Panc1 (cell line): Measurements from ENCODE around the gene DAZAP1. TPM values are rescaled to one million over a fixed set of nuclear protein-coding genes. Genes with fewer than 3 reads are reported as not detected.

Experiments used
- ATAC-seq: fragments of 200-7000 bp; cut with Tn5 transposase; 2 replicates; pipeline ENCODE4 v1.9.1; 2020; ENCODE audit warnings: mild to moderate bottlenecking, moderate library complexity
- BruUV-seq: library from RNA; stranded (reverse); fragments of 400-500 nt; replicated peaks from 2 replicates; lab custom pipeline; 2021; lab: Mats Ljungman, UMichigan
- CTCF ChIA-PET: fragments of 300-600 bp; sonication (Branson Sonifier 250); formaldehyde crosslinking; loops from one replicate; lab custom pipeline; 2022; ENCODE audit warnings: antibody characterized with exemption; lab: Charles Lee
- POLR2A ChIA-PET: fragments of 300-600 bp; sonication (Branson Sonifier 250); formaldehyde crosslinking; loops from one replicate; lab custom pipeline; 2022; ENCODE audit warnings: antibody characterized with exemption; lab: Charles Lee
- DNase-seq: peaks from one replicate; pipeline ENCODE4 v3.0.0-alpha.2; 2010; ENCODE audit warnings: low read depth, low spot score
- H3K27ac ChIP-seq: 2 replicates; pipeline ENCODE4 v1.5.1; 2011; ENCODE audit warnings: mild to moderate bottlenecking, low read length, inconsistent platforms
- H3K27me3 ChIP-seq: fragments of 200-500 bp; sonication (Bioruptor generic); 2 replicates; pipeline ENCODE4 v1.6.0; 2014; ENCODE audit warnings: low read length, inconsistent platforms; ENCODE audit not compliant: control insufficient read depth, insufficient read depth
- H3K36me3 ChIP-seq: fragments of 200-500 bp; sonication (Bioruptor generic); 2 replicates; pipeline ENCODE4 v1.5.1; 2014; ENCODE audit warnings: inconsistent platforms, mild to moderate bottlenecking, low read length, moderate library complexity; ENCODE audit not compliant: control insufficient read depth, insufficient read depth
- H3K4me1 ChIP-seq: 2 replicates; pipeline ENCODE4 v1.5.1; 2011; ENCODE audit warnings: inconsistent platforms, mild to moderate bottlenecking, low read length, moderate library complexity; ENCODE audit not compliant: control insufficient read depth, insufficient read depth
- H3K4me3 ChIP-seq, 2 experiments: 2 replicates each; pipeline ENCODE4 v1.5.1; 2011 to 2012; ENCODE audit warnings: low read depth in 2 of 2, low read length in 2 of 2, mild to moderate bottlenecking in 2 of 2, inconsistent platforms in 1 of 2, moderate library complexity in 1 of 2
- H3K9me3 ChIP-seq: fragments of 200-500 bp; sonication (Bioruptor generic); 2 replicates; pipeline ENCODE4 v1.5.1; 2014; ENCODE audit warnings: low read depth, mild to moderate bottlenecking, inconsistent platforms, low read length, moderate library complexity; ENCODE audit not compliant: control insufficient read depth, insufficient read depth
- POLR2AphosphoS5 ChIP-seq: IDR thresholded peaks from 2 replicates; pipeline ENCODE4 v1.6.1; 2012; ENCODE audit warnings: mild to moderate bottlenecking, low read depth, low read length, moderate library complexity
- REST ChIP-seq, 2 experiments: IDR thresholded peaks; 2 replicates each; pipeline ENCODE4 v1.6.1; 2011 to 2012; ENCODE audit warnings: low read depth in 2 of 2, control low read depth in 1 of 2, low read length in 1 of 2, mild to moderate bottlenecking in 1 of 2, moderate library complexity in 1 of 2; ENCODE audit not compliant: insufficient read depth in 1 of 2
- in situ Hi-C: cut with HindIII; loops from 2 replicates; pipeline ENCODE4 v1.10.0; 2016; ENCODE audit warnings: low sequenced_read_pairs, low pct_unique_long_range_greater_than_20kb
- intact Hi-C: fragments of 100-400 bp; cut with micrococcal nuclease; formaldehyde crosslinking; loops from one replicate; pipeline ENCODE4 v1.10.0; 2022; ENCODE audit not compliant: unreplicated experiment
- total RNA-seq: library from RNA; stranded (reverse); gene quantifications from one replicate; pipeline ENCODE4 v1.2.1, GENCODE V29; 2021; ENCODE audit not compliant: unreplicated experiment
- TF ChIP-seq, protein P1 (sequence below): fragments of 450-650 bp; IDR thresholded peaks from 2 replicates; pipeline ENCODE4 v1.5.1; 2017; ENCODE audit warnings: mild to moderate bottlenecking

Gene DAZAP1
- total RNA-seq, 1 experiment from 2014 or later = 195 TPM

GRCh38 chr19:1483979-1484428 lies 76.6 kb downstream of the DAZAP1 start:
- TF ChIP-seq REST (IDR thresholded peaks at IDR 0.05; ENCODE audit: insufficient read depth in 1 of 2, low read depth in 2 of 2, low read length in 1 of 2) (no peak), POLR2AphosphoS5 (no peak)
- TF ChIP-seq, protein P1, sequence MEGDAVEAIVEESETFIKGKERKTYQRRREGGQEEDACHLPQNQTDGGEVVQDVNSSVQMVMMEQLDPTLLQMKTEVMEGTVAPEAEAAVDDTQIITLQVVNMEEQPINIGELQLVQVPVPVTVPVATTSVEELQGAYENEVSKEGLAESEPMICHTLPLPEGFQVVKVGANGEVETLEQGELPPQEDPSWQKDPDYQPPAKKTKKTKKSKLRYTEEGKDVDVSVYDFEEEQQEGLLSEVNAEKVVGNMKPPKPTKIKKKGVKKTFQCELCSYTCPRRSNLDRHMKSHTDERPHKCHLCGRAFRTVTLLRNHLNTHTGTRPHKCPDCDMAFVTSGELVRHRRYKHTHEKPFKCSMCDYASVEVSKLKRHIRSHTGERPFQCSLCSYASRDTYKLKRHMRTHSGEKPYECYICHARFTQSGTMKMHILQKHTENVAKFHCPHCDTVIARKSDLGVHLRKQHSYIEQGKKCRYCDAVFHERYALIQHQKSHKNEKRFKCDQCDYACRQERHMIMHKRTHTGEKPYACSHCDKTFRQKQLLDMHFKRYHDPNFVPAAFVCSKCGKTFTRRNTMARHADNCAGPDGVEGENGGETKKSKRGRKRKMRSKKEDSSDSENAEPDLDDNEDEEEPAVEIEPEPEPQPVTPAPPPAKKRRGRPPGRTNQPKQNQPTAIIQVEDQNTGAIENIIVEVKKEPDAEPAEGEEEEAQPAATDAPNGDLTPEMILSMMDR = no peak
- Histone ChIP-seq H3K9me3 (no peaks in the 10 kb centered on the region), H3K36me3 (no peaks in the 10 kb centered on the region), H3K4me1 (no peaks in the 10 kb centered on the region), H3K4me3 (no peak overlapping the region), H3K27ac (no peak overlapping the region), H3K27me3 (no peaks in the 10 kb centered on the region)
- DNase-seq = no peak
- no TSS peak for BruUV-seq
- ChIA-PET CTCF (no interaction called here), POLR2A (no interaction called here)
- no peak for ATAC-seq
- in situ Hi-C loops (no loop called here), intact Hi-C loops (no loop called here)

Other genes starting within 250 kb of the DAZAP1 start
- 101 TPM for gene SBNO2, start 233.3 kb upstream of the DAZAP1 start, total RNA-seq
- gene STK11, start 201.8 kb upstream of the DAZAP1 start, total RNA-seq = 116 TPM
- gene CBARP, start 169.6 kb upstream of the DAZAP1 start, total RNA-seq = 14.5 TPM
- 218 TPM for gene ATP5F1D, start 165.8 kb upstream of the DAZAP1 start, total RNA-seq
- 118 TPM for gene MIDN, start 159.0 kb upstream of the DAZAP1 start, total RNA-seq
- 66.6 TPM for gene CIRBP, start 138.3 kb upstream of the DAZAP1 start, total RNA-seq
- 133 TPM for gene FAM174C, start 132.1 kb upstream of the DAZAP1 start, total RNA-seq
- gene EFNA2, start 121.7 kb upstream of the DAZAP1 start, total RNA-seq = 7.8 TPM
- gene NDUFS7, start 23.7 kb upstream of the DAZAP1 start, total RNA-seq = 73.0 TPM
- 21.2 TPM for gene GAMT, start 6.0 kb upstream of the DAZAP1 start, total RNA-seq
- 1,067 TPM for gene RPS15, start 30.8 kb downstream of the DAZAP1 start, total RNA-seq
- gene APC2, start 42.5 kb downstream of the DAZAP1 start, total RNA-seq = 11.9 TPM
- 34.7 TPM for gene C19orf25, start 71.6 kb downstream of the DAZAP1 start, total RNA-seq
- 9.9 TPM for gene PCSK4, start 82.8 kb downstream of the DAZAP1 start, total RNA-seq
- gene REEP6, start 83.6 kb downstream of the DAZAP1 start, total RNA-seq = 9.2 TPM
- 20.6 TPM for gene ADAMTSL5, start 105.4 kb downstream of the DAZAP1 start, total RNA-seq
- gene PLK5, start 116.5 kb downstream of the DAZAP1 start, total RNA-seq = not detected
- 73.7 TPM for gene MEX3D, start 160.7 kb downstream of the DAZAP1 start, total RNA-seq
- gene MBD3, start 185.3 kb downstream of the DAZAP1 start, total RNA-seq = 139 TPM
- 300 TPM for gene UQCR11, start 197.9 kb downstream of the DAZAP1 start, total RNA-seq
- gene TCF3, start 245.0 kb downstream of the DAZAP1 start, total RNA-seq = 175 TPM